SH-SY5Y (cell line): ENCODE data around the gene UBXN4.

Experiments used
- GATA2 ChIP-seq: IDR thresholded peaks from 2 replicates; pipeline ENCODE4 v1.6.1; 2011; ENCODE audit warnings: mild to moderate bottlenecking, low read depth, low read length
- GATA3 ChIP-seq: IDR thresholded peaks from 2 replicates; pipeline ENCODE4 v1.6.1; 2011; ENCODE audit warnings: low read depth, mild to moderate bottlenecking, low read length, moderate library complexity

- TF ChIP-seq GATA2 (no peak), GATA3 (no peak)
Observed at GRCh38 chr2:135708159-135708558, 33.5 kb upstream of the UBXN4 start.
